NCI-H2227 (cell line): ENCODE results near the gene RUSF1.
"Not testable (repeated sequence)": the region's sequence is repeated elsewhere in the genome, so short reads cannot be mapped to it uniquely, and the experiment has no call there.

Experiments used
- DNase-seq: peaks from one replicate; lab custom pipeline; 2025; ENCODE audit not compliant: unreplicated experiment; lab: John Stamatoyannopoulos, UW

The RUSF1 gene

DNA sequence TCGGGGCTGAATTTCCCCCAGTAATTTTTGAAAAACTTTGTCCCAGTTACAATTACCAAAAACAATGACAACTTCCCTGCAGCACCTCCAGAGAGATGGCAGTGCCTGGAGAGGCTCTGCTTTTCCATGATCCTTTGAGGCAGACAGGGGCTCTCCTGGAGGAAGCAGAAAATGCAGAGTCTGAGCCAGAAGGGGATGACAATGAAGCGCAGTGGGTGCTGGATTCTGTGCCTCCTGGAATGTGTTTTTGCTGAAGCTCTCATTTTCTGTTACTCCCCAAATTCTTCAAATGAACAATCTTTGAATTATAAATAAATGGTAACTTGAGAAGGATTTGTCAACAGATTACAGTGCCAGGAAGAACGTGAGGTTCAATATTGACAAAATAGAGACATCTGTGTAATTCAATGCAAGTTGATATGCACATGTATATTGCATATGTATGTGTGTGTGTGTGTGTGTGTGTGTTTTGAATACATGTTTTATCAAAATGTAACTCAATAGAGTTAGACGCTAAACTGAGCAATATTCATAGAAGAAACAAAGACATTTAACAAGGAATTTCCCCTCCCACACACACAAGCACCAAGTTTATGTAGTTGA, 9.7 kb upstream of the RUSF1 start:
- DNase-seq, result no peak

DNA sequence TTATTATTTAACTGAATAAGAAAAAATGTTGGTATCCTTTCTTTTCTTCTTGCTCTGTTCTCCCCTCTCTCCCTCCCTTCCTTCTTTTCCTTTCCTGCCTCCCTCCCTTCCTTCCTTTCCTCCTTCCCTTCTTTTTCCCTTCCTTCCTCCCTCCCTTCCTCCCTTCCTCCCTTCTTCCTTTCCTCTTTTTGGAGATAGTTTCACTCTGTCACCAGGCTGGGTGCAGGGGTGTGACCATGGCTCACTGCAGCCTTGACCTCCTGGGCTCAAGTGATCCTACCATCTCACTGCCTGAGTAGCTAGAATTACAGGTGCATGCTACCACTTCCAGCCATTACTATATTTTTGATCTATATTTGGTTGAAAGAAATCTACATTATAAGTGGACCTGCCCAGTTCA, 5.7 kb upstream of the RUSF1 start:
- no peak for DNase-seq

DNA sequence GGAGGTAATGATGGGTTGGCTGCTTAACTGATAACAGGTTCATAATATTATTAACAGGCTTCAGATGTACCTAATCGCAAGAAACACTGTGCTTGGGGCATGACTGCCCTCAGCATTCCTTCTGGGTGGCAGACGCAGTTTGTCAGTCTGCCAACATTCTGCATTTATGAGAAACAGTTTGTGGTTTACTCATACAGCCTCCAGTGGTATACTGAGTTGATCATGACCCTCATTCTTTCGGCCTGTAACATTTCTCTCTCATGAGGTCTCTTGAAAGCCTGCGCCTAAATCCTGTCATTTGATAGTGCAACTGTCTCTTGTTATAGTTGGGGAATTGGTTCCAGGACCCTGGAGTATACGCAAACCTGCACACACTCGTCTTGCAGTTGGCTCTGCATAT, 4.9 kb upstream of the RUSF1 start:
- DNase-seq, result no peak

DNA sequence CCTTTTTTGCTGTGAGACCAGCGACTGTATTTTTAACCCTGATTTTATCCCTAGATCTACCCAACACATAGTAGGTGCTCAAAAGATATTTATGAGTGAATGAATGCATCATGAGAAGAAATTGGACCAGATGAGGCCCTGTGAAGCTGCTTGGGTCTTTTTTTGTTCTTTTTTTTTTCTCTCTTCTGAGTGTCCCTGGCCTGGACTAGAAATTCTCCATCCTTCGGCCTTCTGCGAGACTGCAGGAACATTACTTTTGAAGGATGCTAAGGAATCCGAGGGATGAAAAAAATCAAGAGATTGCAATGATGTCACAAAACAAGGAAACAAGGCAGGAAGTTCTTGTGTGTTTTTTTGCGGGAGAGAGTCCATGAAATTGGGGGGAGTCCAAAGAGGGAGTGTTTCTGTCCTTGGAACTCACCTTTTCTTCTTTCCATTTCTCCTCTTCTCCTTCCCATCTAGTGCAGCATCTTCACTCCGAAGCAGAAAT, 560 bp upstream of the RUSF1 start:
- peak; percentile 38 for DNase-seq

DNA sequence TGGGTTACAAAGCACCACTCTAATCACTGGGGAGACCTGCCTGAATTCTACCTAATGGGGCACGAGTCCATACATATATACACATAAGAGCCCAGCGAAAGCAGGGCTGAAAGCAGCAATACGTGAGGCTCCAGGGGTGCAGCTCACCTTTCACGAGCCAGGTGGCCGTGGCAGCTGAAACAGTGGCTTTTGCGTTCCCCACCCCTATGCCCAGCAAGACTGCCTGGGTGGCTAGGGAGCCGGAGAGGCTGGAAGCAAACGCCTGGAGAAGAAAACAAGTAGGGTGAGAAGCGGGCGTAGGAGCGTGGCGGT, 618 bp downstream of the RUSF1 start:
- DNase-seq, result no peak

DNA sequence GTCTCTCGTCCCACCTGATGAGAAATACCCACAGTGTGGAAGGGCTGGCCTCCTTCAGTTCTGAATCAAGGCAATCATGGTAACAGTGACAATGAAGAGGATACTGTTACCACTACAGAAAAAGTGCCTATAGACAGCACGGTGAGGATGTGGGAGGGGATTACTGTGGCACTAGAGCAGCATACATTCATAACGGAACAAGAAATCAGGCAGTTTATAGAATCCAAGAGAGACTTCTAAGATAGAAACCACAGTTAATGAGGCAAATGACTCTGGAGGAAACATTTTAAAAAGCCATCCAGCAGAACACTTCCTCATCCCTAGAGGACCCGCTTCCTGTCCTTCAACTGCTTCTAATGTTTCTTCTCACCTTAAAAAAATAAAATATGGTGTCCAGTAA, 2.7 kb downstream of the RUSF1 start:
- DNase-seq, result no peak

DNA sequence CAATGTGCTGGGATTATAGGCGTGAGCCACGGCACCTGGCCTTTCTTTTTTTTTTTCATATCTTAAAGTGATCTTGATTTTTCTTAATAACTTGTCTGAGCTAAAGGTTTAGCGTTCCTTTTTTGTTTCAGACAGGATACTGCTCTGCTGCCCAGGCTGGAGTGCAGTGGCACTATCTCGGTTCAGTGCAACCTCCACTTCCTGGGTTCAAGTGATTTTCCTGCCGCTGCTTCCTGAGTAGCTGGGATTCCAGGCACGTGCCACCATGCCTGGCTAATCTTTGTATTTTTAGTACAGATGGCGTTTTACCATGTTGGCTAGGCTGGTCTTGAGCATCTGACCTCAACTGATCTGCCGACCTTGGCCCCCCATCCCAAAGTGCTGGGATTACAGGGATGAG, 4.0 kb downstream of the RUSF1 start:
- DNase-seq, result no peak

DNA sequence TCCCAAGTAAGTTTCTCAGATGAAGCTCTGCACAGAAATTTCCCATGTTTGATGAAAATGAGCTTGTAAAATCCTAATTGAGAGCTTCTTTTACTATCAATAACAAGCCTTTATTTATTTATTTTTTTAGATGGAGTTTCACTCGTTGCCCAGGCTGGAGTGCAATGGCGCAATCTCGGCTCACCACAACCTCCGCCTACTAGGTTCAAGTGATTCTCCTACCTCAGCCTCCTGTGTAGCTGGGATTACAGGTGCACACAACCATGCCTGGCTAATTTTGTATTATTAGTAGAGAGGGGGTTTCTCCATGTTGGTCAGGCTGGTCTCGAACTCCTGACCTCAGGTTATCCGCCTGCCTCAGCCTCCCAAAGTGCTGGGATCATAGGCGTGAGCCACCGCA, 4.6 kb downstream of the RUSF1 start:
- DNase-seq, result not testable (repeated sequence)

DNA sequence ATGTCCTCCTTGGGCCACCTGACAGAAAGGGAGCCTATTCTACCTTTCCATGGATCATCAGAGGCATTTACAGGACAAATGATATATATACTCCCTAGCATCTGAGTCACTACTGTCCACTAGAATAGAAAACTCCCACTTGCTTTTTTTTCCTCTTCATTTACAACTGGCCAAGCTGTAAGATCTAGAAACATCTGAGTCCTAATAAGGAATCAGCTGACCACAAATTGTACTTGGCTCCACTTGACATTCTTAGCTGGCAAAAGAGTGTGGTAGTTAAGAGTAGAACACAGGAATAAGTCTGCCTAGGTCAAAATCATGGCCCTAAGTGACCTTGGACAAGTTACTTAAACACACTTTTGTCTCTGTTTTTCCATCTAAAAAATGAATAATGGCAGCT, 5.2 kb downstream of the RUSF1 start:
- no peak for DNase-seq

DNA sequence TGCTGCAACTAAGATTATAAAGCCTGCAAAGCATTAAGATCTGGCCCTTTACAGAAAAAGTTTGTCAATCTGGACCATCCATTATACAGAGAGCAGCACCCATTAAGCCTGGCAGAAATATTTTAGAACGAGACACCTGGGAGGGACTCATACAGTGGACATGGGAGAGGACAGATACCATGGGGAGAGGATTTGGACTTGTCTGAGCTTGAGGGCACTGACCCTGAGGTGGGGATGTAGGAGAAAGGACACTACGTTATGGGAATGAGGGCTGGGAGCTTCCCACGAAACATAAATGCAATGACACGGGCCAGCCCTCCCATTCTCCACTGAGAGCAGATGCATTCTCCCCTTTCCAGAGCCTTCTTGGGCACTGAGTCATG, 6.2 kb downstream of the RUSF1 start:
- DNase-seq, result no peak

DNA sequence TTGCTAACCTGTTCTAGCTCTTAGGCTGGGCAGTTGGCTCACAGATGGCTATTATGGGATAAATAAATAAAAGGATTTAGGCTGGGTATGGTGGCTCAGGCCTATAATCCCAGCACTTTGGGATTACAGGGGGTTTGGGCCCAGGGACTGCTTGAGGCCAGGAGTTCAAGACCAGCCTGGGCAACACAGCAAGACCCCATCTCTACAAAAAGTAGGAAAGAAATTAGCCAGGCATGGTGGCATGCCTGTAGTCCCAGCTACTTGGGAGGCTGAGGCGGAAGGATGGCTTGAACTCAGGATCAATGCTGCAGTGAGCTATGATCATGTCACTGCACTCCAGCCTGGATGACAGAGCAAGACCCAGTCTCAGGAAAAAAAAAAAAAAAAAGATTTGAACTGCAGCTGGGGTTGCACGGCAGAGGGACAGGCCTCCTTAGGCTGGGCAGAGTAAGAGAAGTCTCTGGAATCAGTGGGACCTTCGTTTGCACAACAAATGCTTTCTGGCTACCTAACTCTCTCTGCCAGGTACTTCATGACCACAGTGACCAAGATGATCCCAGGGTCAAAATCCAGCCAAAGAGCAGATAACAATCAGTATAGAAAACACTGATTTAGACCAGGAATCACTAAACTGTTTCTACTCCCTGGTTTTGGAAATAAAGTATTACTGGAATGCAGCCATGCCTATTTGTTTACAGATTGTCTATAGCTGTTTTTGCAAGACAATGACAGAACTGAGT, 6.8 kb downstream of the RUSF1 start:
- DNase-seq, result no peak

DNA sequence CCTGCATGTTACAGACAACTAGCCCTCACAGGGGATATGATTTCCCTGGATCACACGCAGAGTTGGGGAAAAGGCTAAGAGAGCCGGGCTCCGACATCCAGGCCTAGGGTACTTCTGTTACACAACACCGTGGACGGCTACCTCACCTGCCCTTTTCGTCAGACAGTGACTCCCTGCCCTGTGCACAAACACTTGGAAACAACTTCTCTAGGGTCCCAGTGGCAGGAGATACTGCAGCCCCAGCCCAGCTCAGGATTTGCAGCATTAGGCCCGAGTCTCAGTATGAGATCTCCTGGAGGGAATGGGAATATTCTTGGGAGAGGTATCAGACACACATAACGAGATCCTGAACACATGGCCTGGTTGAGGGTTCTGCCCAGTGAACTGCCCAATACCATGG, 8.3 kb downstream of the RUSF1 start:
- DNase-seq, result no peak

DNA sequence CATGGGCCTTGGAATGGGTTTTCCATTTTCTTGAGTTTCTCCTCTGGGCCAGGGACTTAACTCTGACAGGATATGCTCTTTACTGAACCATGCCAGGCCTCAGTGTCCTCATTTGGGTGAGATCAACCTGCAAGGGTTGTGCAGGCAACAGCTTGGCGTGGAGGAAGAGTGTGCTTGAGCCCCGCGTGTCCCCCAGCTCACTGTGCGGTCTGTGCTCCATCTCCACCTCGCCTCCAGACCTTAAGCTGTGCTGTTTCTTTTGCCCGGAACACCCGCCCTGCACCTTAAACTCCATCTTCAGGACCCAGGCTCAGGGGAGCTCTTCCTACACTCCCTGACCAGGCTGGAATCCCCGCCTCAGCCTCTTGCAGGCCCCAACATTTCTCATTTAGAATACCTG, 9.7 kb downstream of the RUSF1 start:
- no peak for DNase-seq

DNA sequence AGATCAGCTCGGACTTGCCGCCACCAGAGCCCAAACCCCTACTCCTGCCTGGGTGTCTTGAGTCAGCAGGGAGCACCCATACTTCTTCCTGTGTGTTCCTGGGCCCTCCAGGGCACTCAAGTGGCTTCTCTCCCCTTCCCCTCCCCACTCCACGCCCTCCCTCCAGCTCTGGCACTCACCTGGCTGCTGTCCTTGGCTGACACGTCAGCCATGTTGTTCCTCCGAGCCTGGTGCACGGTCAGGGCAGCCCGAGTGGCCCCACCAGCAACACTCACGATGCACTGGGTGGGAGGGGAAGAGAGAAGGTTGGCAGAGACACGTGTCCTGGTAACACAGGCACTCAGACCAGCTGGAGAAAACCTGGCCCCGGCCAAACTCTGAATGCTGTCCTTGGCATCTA, 11.5 kb downstream of the RUSF1 start:
- DNase-seq, result no peak

DNA sequence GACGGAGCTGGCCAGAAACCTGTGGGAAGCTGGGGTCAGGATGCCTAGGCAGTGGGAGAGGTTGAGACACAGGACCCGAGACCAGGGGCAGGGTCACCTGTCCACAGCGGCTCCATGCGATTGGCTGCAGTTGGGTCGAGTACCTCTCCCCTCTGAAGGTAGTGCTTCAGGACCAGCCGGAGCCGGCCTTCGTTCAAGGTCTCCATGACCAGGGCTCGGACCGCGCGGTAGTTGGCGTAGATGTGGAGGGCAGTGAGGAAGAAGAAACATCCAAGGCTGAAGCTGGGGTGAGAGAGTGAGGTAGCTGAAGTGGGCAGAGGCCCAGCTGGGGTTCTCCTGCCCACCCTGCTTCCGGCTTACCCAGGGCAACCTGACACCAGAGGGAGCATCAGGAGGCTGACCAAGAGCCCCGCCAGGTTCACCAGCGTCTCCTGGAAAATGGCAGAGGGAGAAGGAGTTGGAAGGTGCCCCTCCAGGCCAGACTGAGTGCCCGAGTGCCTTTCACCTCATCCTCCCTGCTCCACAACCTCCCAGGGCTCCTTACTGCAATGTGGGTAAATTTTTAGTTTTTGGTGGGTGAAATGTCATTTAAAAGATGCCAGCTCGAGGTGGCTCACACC, 14.6 kb downstream of the RUSF1 start:
- DNase-seq, result no peak

DNA sequence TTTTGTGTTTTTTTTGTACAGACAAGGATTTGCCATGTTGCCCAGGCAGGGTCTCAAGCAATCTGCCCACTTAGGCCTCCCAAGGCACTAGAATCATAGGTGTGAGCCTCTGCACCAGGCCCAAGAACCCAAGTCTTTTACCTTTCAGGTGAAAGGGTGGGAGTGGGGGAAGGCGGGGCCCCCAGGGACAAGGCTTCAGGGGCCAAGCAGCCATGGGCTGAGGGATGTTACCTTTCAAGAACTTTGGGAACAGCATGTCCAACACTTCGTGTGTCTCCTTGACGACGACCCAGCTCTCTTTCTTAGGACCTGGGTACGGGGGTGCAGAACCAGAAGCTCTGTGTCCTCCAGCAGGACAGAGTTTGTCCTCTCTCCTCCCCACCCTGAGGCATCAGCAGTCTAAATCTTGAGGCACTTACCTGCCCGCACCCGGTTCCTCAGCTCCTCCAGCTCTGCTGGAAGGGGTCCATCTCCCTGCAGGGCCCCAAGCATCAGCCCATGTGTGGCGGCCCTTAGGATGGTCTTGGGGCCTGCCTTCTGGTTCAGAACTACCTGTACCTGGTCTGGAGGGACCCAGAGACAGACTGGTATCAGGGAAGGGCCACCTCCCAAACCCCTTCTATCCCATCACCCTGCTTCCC, 16.3 kb downstream of the RUSF1 start:
- no peak for DNase-seq

DNA sequence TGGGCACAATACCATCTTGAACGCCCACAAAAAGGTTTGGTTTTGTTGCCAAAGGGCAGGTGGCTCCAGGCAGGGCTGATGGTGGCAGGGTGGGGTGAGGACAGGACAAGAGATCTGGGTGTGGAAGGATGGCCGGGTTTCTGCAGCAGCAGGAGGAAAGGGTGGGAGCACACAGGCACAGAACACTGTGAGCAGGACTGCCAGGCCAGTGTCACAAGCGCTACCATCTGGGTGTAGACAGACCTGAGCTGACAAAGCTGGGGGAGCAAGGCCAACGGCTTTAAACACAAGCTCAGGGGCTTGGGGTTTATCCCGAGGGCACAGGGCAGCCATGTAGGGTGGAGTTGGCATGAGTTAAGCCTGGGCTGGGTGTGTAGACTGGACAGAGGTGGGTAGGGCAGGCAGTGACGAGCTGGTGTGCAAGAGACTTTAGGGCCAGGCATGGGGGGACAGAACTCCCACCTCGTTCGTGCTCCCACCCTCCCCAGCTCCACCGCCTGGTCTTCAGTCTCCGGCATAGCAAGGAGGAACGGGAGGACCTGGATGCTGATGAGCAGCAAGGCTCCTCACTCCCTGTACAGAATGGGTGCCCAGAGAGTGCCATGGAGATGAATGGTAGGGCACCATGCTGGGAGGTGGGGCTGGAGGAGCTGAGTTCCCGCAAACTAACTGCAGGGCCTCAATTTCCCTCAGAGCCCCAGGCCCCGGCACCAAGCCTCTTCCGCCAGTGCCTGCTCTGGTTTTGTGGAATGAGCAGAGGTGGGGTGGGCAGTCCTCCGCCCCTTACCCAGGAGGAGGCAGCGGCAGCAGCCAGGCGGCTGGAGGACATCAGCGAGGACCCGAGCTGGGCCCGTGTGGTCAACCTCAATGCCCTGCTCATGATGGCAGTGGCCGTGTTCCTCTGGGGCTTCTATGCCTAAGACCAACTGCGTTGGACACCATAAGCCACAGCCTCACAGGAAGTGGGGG, 18.3 kb downstream of the RUSF1 start:
- no peak for DNase-seq

DNA sequence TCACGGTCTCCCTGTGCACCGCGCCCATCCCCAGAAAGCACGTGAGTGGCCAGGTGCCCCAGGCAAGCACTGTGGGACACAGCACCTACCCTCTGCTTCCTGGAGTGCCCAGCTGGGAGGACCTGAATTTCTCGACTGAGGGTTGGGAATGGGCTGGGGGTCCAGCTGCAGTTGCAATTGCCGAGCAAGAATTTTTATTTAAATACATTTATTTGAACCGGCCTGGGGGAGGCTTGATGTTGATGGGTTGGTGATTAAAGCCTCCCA, 19.0 kb downstream of the RUSF1 start:
- DNase-seq, result no peak

DNA sequence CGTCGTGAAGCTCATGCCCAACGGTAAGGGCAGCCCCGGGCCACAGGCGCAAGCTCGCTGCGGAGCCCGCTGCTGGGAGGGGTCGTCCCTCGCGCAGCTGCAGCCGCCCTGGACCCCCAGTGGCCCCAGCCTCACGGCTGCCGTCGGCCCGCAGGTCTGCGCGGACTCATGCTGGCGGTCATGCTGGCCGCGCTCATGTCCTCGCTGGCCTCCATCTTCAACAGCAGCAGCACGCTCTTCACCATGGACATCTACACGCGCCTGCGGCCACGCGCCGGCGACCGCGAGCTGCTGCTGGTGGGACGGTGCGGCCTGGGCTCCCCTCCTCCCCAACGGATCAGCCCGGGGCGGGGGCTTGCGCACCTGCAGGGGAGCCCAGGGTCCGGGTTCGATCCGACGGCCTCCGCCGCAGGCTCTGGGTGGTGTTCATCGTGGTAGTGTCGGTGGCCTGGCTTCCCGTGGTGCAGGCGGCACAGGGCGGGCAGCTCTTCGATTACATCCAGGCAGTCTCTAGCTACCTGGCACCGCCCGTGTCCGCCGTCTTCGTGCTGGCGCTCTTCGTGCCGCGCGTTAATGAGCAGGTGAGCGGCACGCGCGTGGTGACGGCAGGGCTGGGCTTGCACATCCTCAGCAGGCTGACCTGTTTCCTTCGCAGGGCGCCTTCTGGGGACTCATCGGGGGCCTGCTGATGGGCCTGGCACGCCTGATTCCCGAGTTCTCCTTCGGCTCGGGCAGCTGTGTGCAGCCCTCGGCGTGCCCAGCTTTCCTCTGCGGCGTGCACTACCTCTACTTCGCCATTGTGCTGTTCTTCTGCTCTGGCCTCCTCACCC, 19.5 kb downstream of the RUSF1 start:
- DNase-seq, result no peak

DNA sequence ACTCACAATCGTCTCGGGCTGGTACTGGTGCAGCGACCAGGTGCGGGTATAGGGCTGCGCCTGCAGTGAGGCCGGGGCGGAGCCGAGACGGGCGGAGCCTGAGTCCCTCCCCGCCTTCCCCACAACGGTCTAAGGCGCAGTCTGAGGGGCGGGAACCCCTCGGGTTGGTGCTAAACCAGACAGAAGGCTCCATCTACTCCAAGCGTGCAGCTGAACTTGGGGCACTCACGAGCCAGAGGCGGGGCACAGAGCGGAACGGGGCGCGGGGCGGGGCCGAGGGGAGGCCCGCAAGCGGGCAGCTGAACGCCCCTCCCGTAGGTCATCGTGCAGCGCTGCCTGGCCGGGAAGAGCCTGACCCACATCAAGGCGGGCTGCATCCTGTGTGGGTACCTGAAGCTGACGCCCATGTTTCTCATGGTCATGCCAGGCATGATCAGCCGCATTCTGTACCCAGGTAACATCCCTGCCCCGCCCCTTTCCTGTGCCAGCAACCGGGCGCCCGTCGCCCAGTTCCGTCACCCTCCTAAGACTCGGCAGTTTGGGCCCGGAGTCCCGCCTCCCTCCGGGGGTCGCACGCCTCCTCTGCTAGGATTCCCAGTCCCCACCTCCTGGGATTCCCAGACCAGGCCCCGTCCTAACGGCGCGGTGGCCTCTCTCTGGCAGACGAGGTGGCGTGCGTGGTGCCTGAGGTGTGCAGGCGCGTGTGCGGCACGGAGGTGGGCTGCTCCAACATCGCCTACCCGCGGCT, 20.3 kb downstream of the RUSF1 start:
- peak; percentile 92 for DNase-seq
